Stimulated activated naive CD8-positive, alpha-beta T cell treated with anti-CD3 and anti-CD28 coated beads, Interleukin-15, amount 100 ng/mL, for 72 hours (primary cell): ENCODE measurements around the gene GPR37L1.
"Not testable (repeated sequence)": the region's sequence is repeated elsewhere in the genome, so short reads cannot be mapped to it uniquely, and the experiment has no call there.

Experiments
- ATAC-seq: fragments of 150-1000 bp; cut with Tn5 transposase; 2 replicates; pipeline ENCODE4 v1.10.0; 2021; ENCODE audit warnings: mild to moderate bottlenecking, moderate library complexity
- DNase-seq, 2 donors: peaks; one replicate each; pipeline ENCODE4 v3.0.0; 2021 to 2022
- H3K27ac Mint-ChIP-seq, 2 donors: one replicate each; pipeline ENCODE4 v1.8.0; 2022; ENCODE audit warnings: mild to moderate bottlenecking in 2 of 2, mixed read lengths in 2 of 2, moderate library complexity in 2 of 2
- H3K27me3 Mint-ChIP-seq: one replicate; pipeline ENCODE4 v1.8.0; 2022; ENCODE audit warnings: mixed read lengths
- H3K4me1 Mint-ChIP-seq: one replicate; pipeline ENCODE4 v1.8.0; 2022; ENCODE audit warnings: mild to moderate bottlenecking, mixed read lengths
- H3K4me3 Mint-ChIP-seq, 2 donors: one replicate each; pipeline ENCODE4 v1.8.0; 2022; ENCODE audit warnings: mild to moderate bottlenecking in 2 of 2, mixed read lengths in 2 of 2, moderate library complexity in 1 of 2
- H3K9me3 Mint-ChIP-seq, 2 donors: one replicate each; pipeline ENCODE4 v1.8.0; 2022; ENCODE audit warnings: mixed read lengths in 2 of 2

GPR37L1 gene

GRCh38 chr1:202126426-202126825 lies 3.7 kb downstream of the GPR37L1 start:
- H3K27ac Mint-ChIP-seq = no peak overlapping the region

DNA sequence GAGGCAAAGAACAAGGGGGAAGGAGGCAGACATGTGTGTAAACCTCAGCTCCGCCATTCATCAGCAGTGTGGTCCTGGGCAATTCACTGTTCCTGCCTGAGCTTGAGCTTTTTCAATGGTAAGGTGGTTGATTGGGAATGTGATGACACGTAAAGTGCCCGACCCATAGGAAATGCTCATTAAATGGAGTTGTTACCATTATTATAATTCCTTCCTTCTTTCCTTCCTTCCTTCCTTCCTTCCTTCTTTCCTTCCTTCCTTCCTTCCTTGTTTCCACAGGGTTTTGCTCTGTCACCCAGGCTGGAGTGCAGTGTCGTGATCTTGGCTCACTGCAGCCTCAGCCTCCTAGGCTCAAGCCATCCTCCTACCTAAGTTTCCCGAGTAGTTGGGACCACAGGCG lies 4.3 kb downstream of the GPR37L1 start:
- H3K27ac Mint-ChIP-seq = no peak overlapping the region
- H3K27me3 Mint-ChIP-seq = peaks cover 14% of the 10 kb centered on the region
- H3K4me1 Mint-ChIP-seq = no peaks in the 10 kb centered on the region
- ATAC-seq = no peak
- no peak overlapping the region for H3K4me3 Mint-ChIP-seq
- no peak for DNase-seq
- no peaks in the 10 kb centered on the region for H3K9me3 Mint-ChIP-seq

More at GRCh38 chr1:202126426-202126825, 3.7 kb downstream of the GPR37L1 start:
- H3K4me3 Mint-ChIP-seq = no peak overlapping the region
- no peak for DNase-seq
- no peaks in the 10 kb centered on the region for H3K4me1 Mint-ChIP-seq
- no peak for ATAC-seq
- peaks cover 21% of the 10 kb centered on the region for H3K27me3 Mint-ChIP-seq
- no peaks in the 10 kb centered on the region for H3K9me3 Mint-ChIP-seq

DNA sequence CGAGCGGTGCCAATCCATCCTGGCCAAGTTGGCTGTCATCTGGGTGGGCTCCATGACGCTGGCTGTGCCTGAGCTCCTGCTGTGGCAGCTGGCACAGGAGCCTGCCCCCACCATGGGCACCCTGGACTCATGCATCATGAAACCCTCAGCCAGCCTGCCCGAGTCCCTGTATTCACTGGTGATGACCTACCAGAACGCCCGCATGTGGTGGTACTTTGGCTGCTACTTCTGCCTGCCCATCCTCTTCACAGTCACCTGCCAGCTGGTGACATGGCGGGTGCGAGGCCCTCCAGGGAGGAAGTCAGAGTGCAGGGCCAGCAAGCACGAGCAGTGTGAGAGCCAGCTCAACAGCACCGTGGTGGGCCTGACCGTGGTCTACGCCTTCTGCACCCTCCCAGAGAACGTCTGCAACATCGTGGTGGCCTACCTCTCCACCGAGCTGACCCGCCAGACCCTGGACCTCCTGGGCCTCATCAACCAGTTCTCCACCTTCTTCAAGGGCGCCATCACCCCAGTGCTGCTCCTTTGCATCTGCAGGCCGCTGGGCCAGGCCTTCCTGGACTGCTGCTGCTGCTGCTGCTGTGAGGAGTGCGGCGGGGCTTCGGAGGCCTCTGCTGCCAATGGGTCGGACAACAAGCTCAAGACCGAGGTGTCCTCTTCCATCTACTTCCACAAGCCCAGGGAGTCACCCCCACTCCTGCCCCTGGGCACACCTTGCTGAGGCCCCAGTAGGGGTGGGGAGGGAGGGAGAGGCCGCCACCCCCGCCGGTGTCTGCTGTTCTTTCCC lies 5.3 kb downstream of the GPR37L1 start:
- DNase-seq (no peak), ATAC-seq (peak; percentile 8)
- Mint-ChIP-seq H3K4me1 (no peaks in the 10 kb centered on the region), H3K27me3 (peaks cover 13% of the 10 kb centered on the region), H3K27ac (peak overlapping the region in 1 of 2 donors; percentile 32), H3K4me3 (no peak overlapping the region), H3K9me3 (no peaks in the 10 kb centered on the region)

DNA sequence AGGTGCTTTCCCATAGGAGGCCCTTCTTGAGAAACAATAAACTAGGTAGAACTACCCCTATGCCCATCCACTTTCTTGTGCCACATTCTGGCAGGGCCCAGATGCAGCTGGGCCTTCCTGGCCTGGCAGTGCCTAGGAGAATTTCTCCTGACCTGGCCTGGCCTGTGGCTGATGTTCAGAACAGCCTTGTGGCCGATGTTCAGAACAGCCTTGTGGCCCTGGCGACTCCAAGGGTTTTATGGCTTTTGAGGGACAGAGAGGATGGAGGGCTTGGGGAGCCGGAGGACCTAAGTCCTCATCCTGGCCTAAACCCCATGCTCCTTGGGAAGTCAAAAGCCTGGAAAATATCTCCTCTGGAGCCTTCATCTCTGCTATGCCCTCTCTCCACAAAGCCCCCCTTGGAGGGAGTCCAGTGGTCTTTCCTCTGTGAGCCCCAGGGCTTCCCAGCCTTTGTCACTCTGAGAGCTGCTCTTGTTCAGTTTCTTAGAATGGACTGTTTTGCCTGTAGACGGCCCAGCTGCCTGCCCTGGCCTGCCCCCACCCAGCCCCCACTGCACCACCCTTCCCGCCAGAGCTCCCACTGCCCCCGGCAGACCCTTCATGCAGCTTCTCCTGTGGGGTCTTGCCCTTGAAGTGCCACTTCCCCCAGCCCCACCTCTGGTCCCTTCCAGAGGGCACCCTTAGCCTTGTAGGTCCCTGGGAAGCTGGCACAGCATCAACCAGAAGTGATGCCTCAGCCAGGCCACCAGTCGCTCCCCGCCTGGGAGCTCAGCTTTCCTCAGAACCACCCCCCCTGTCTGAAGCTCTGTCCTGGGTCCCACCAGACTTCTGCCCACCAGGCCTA lies 7.0 kb downstream of the GPR37L1 start:
- H3K27ac Mint-ChIP-seq = peak overlapping the region; percentile 22 to 87
- H3K4me3 Mint-ChIP-seq = no peak overlapping the region
- H3K4me1 Mint-ChIP-seq = no peaks in the 10 kb centered on the region
- no peaks in the 10 kb centered on the region for H3K9me3 Mint-ChIP-seq
- ATAC-seq (peak; percentile 3), DNase-seq (no peak)
- peaks cover 13% of the 10 kb centered on the region for H3K27me3 Mint-ChIP-seq

GRCh38 chr1:202130297-202130721 lies 7.6 kb downstream of the GPR37L1 start:
- ATAC-seq (peak; percentile 31), DNase-seq (no peak)
- no peak overlapping the region for H3K4me3 Mint-ChIP-seq
- no peaks in the 10 kb centered on the region for H3K9me3 Mint-ChIP-seq
- H3K27me3 Mint-ChIP-seq = peaks cover 13% of the 10 kb centered on the region
- H3K27ac Mint-ChIP-seq = peak overlapping the region in 1 of 2 donors; percentile 87
- H3K4me1 Mint-ChIP-seq = no peaks in the 10 kb centered on the region

- H3K27ac Mint-ChIP-seq = no peak overlapping the region
- H3K4me3 Mint-ChIP-seq = no peak overlapping the region
- ATAC-seq (no peak), DNase-seq (no peak)
- H3K9me3 Mint-ChIP-seq = no peaks in the 10 kb centered on the region
- no peaks in the 10 kb centered on the region for H3K4me1 Mint-ChIP-seq
- H3K27me3 Mint-ChIP-seq = peaks cover 7% of the 10 kb centered on the region
These were observed 8.3 kb downstream of the GPR37L1 start for GRCh38 chr1:202130816-202131522.

- DNase-seq = no peak
- H3K27me3 Mint-ChIP-seq = no peaks in the 10 kb centered on the region
- no peak overlapping the region for H3K4me3 Mint-ChIP-seq
- no peak overlapping the region for H3K27ac Mint-ChIP-seq
- H3K4me1 Mint-ChIP-seq = no peaks in the 10 kb centered on the region
- ATAC-seq = no peak
- H3K9me3 Mint-ChIP-seq = no peaks in the 10 kb centered on the region
These were observed 9.5 kb downstream of the GPR37L1 start for GRCh38 chr1:202131956-202132821.

DNA sequence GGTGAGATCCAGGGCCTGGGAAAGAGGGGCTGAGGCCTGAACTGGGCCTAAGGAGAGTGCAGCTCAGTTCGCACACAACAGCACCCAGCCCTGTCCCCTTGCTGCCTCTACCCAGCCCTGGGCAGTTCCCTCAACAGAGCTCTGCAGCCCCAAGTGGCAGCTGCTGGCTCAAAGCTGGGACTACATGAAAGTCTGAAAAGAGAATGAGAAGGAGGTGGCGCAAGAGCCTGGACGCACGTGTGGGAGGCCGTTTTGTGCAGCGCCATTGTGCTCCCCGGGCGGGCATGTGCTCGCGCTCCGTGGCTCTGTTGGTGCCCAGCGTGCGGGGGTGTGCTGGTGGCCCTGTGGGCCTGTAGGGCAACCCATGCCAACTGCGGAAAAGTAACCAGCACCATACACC lies 10.3 kb downstream of the GPR37L1 start:
- no peak for ATAC-seq
- H3K4me1 Mint-ChIP-seq = no peaks in the 10 kb centered on the region
- DNase-seq = no peak
- no peaks in the 10 kb centered on the region for H3K9me3 Mint-ChIP-seq
- H3K27me3 Mint-ChIP-seq = no peaks in the 10 kb centered on the region
- H3K4me3 Mint-ChIP-seq = no peak overlapping the region
- H3K27ac Mint-ChIP-seq = no peak overlapping the region

- Mint-ChIP-seq H3K27ac (no peak overlapping the region), H3K4me1 (peaks cover 3% of the 10 kb centered on the region), H3K4me3 (no peak overlapping the region), H3K27me3 (no peaks in the 10 kb centered on the region), H3K9me3 (no peaks in the 10 kb centered on the region)
- DNase-seq (no peak), ATAC-seq (no peak)
These were observed 10.8 kb downstream of the GPR37L1 start for GRCh38 chr1:202133496-202133895.

DNA sequence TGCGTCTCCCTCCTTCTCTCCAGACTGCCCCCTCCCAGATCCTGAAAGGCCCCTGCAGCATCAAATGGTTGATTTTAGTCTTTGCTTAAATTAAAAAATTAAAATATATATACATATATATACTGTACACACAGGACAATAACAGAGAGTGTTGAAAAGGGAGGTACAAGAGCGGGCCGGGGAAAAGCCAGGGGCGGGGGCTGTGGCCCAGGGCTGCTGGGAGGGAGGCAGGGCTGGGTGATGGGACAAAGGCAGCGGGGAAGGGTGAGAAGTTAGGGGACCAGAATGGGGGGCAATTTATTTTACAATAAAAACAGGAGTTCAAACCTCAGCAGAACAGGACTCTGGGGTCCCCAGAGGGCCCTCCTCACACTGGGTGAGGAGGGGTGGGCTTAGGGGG lies 11.3 kb downstream of the GPR37L1 start:
- Mint-ChIP-seq H3K9me3 (no peaks in the 10 kb centered on the region), H3K27me3 (no peaks in the 10 kb centered on the region), H3K4me3 (no peak overlapping the region), H3K27ac (no peak overlapping the region), H3K4me1 (peaks cover 6% of the 10 kb centered on the region)
- no peak for ATAC-seq
- no peak for DNase-seq

DNA sequence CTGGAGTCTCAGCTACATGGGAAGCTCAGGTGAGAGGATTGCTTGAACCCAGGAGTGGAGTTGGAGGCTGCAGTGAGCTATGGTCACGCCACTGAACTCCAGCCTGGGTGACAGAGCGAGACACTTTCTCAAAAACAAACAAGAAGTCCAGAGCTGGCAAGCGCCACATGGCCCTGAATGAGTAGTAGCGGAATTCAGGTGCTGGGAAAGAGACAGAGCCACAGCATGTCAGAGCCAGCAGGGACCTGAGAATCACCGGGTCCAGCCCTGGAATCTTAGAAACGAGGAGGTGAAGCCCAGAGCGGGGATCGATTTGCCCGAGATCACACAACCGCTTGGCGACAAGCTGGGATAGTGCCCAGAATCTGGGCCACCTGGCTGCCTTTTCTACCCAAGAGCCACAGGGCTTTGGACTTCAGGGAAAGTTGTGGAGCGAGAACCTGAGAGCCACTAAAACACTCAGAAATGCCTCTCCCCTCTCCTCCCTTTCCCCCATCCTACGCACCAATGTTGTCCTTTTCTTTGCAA lies 12.0 kb downstream of the GPR37L1 start:
- H3K4me1 Mint-ChIP-seq = peaks cover 6% of the 10 kb centered on the region
- ATAC-seq (no peak), DNase-seq (no peak)
- H3K27me3 Mint-ChIP-seq = no peaks in the 10 kb centered on the region
- H3K27ac Mint-ChIP-seq = no peak overlapping the region
- H3K9me3 Mint-ChIP-seq = no peaks in the 10 kb centered on the region
- no peak overlapping the region for H3K4me3 Mint-ChIP-seq

GRCh38 chr1:202135221-202135721 lies 12.6 kb downstream of the GPR37L1 start:
- no peaks in the 10 kb centered on the region for H3K9me3 Mint-ChIP-seq
- ATAC-seq = peak; percentile 80
- H3K27ac Mint-ChIP-seq = no peak overlapping the region
- no peaks in the 10 kb centered on the region for H3K27me3 Mint-ChIP-seq
- peaks cover 6% of the 10 kb centered on the region for H3K4me1 Mint-ChIP-seq
- DNase-seq = peak; percentile 41 to 42
- no peak overlapping the region for H3K4me3 Mint-ChIP-seq

GRCh38 chr1:202140833-202141232 lies 18.1 kb downstream of the GPR37L1 start:
- Mint-ChIP-seq H3K4me3 (no peak overlapping the region), H3K4me1 (peaks cover 49% of the 10 kb centered on the region), H3K27ac (no peak overlapping the region), H3K27me3 (no peaks in the 10 kb centered on the region), H3K9me3 (no peaks in the 10 kb centered on the region)
- ATAC-seq (no peak), DNase-seq (no peak)

DNA sequence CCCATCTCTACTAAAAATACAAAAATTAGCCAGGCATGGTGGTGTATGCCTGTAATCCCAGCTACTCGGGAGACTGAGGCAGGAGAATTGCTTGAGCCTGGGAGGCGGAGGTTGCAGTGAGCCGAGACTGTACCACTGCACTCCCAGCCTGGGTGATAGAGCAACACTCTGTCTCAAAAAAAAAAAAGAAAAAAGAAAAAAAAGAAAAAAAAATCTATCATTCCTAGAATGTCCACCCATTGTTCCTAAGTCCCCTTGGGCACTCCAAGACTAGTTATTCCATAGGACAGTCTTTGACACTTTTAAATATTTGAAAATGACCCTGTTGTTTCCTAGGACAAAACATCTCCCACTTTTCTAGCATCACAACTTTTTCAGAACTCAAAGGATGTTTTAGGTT lies 18.8 kb downstream of the GPR37L1 start:
- not testable (repeated sequence) for H3K27me3 Mint-ChIP-seq, ATAC-seq, H3K4me3 Mint-ChIP-seq

More for the DNA sequence above, 18.8 kb downstream of the GPR37L1 start:
- not testable (repeated sequence) for DNase-seq, H3K9me3 Mint-ChIP-seq
- Mint-ChIP-seq H3K4me1 (peaks cover 49% of the 10 kb centered on the region), H3K27ac (peak overlapping the region in 1 of 2 donors; percentile 42)
